A673 (cell line): ENCODE data around the gene ZNF385C. TPM values are rescaled to one million over a fixed set of nuclear protein-coding genes. Genes with fewer than 3 reads are reported as not detected.

Experiments
- BruUV-seq: library from RNA; stranded (reverse); fragments of 400-500 nt; replicated peaks from 2 replicates; lab custom pipeline; 2021; lab: Mats Ljungman, UMichigan
- CTCF ChIA-PET: fragments of 300-600 bp; sonication (Branson Sonifier 250); formaldehyde crosslinking; loops from one replicate; lab custom pipeline; 2022; ENCODE audit warnings: antibody characterized with exemption; lab: Charles Lee
- POLR2A ChIA-PET: fragments of 300-600 bp; sonication (Branson Sonifier 250); formaldehyde crosslinking; loops from one replicate; lab custom pipeline; 2022; ENCODE audit warnings: antibody characterized with exemption; ENCODE audit not compliant: low non-redundant PET; lab: Charles Lee
- DNase-seq: peaks from one replicate; pipeline ENCODE4 v3.0.0-alpha.2; 2015; ENCODE audit warnings: low spot score
- H3K27ac ChIP-seq: fragments of 200-600 bp; sonication (generic); 2 replicates; pipeline ENCODE4 v1.5.1; 2016; ENCODE audit warnings: mixed run types, low read depth, mild to moderate bottlenecking, mixed read lengths, antibody characterized with exemption, low read length; ENCODE audit not compliant: poor library complexity, severe bottlenecking
- H3K27me3 ChIP-seq: fragments of 200-600 bp; sonication (generic); replicated peaks from 2 replicates; pipeline ENCODE4 v1.6.1; 2017; ENCODE audit warnings: mixed run types, low read depth, mild to moderate bottlenecking, mixed read lengths, antibody characterized with exemption, low read length; ENCODE audit not compliant: insufficient read depth, poor library complexity
- H3K36me3 ChIP-seq: fragments of 200-600 bp; sonication (generic); 2 replicates; pipeline ENCODE4 v1.6.1; 2016; ENCODE audit warnings: mixed run types, mild to moderate bottlenecking, mixed read lengths, antibody characterized with exemption, low read length; ENCODE audit not compliant: insufficient read depth, poor library complexity, severe bottlenecking
- H3K4me1 ChIP-seq: fragments of 200-600 bp; sonication (generic); 2 replicates; pipeline ENCODE4 v1.6.1; 2017; ENCODE audit warnings: mixed run types, mild to moderate bottlenecking, mixed read lengths, antibody characterized with exemption, low read length; ENCODE audit not compliant: insufficient read depth, poor library complexity, severe bottlenecking
- H3K4me3 ChIP-seq: fragments of 200-600 bp; sonication (generic); 2 replicates; pipeline ENCODE4 v1.5.1; 2016; ENCODE audit warnings: low read depth, mixed run types, mild to moderate bottlenecking, mixed read lengths, low read length; ENCODE audit not compliant: poor library complexity, severe bottlenecking
- H3K9me3 ChIP-seq: fragments of 200-600 bp; sonication (generic); 2 replicates; pipeline ENCODE4 v1.6.1; 2016; ENCODE audit warnings: mixed run types, low read depth, mild to moderate bottlenecking, mixed read lengths, antibody characterized with exemption, low read length; ENCODE audit not compliant: poor library complexity, severe bottlenecking
- CTCF ChIP-seq: fragments of 300-800, 200-600 bp; sonication (generic); conservative IDR thresholded peaks from 2 replicates; pipeline ENCODE4 v1.5.1; 2017; ENCODE audit warnings: low read depth, mild to moderate bottlenecking, antibody characterized with exemption, low read length, moderate library complexity, mixed read lengths
- EZH2 ChIP-seq: fragments of 200-600 bp; sonication (generic); IDR thresholded peaks from 2 replicates; pipeline ENCODE4 v1.6.1; 2017; ENCODE audit warnings: borderline replicate concordance, low read depth, mild to moderate bottlenecking, mixed read lengths, antibody characterized with exemption, low read length; ENCODE audit not compliant: poor library complexity, severe bottlenecking
- intact Hi-C: fragments of 100-400 bp; cut with micrococcal nuclease; formaldehyde crosslinking; loops from one replicate; pipeline ENCODE4 v1.10.0; 2022; ENCODE audit not compliant: unreplicated experiment
- total RNA-seq: library from RNA; stranded (reverse); gene quantifications from 2 replicates; pipeline ENCODE4 v1.2.3, GENCODE V29; 2021

The ZNF385C gene
- total RNA-seq, 1 experiment from 2014 or later, result 0.17 TPM

- TF ChIP-seq EZH2 (no peak), CTCF (no peak)
- intact Hi-C loops, result no loop called here
- Histone ChIP-seq H3K27me3 (no peaks in the 10 kb centered on the region), H3K4me1 (no peaks in the 10 kb centered on the region), H3K4me3 (no peak overlapping the region), H3K36me3 (no peaks in the 10 kb centered on the region), H3K9me3 (no peaks in the 10 kb centered on the region), H3K27ac (no peak overlapping the region)
- ChIA-PET CTCF (no interaction called here), POLR2A (interaction anchor here (0.6 kb wide), 1 partner anchor 118 kb away, joined by 5 read pairs; no protein-coding TSS in a partner anchor)
- no peak for DNase-seq
- BruUV-seq, result no TSS peak
These were observed 33.7 kb upstream of the ZNF385C start for GRCh38 chr17:42131981-42132432.

GRCh38 chr17:42131232-42131631, 33.0 kb upstream of the ZNF385C start:
- no peak for DNase-seq
- Histone ChIP-seq H3K36me3 (no peaks in the 10 kb centered on the region), H3K27ac (no peak overlapping the region), H3K4me3 (no peak overlapping the region), H3K9me3 (no peaks in the 10 kb centered on the region), H3K4me1 (no peaks in the 10 kb centered on the region), H3K27me3 (no peaks in the 10 kb centered on the region)
- BruUV-seq, result no TSS peak
- intact Hi-C loops, result no loop called here
- no peak for TF ChIP-seq EZH2
- TF ChIP-seq CTCF, result no peak
- ChIA-PET CTCF (no interaction called here), POLR2A (no interaction called here)

- intact Hi-C loops, result no loop called here
- Histone ChIP-seq H3K36me3 (no peaks in the 10 kb centered on the region), H3K27me3 (no peaks in the 10 kb centered on the region), H3K9me3 (no peaks in the 10 kb centered on the region), H3K4me1 (no peaks in the 10 kb centered on the region), H3K4me3 (no peak overlapping the region), H3K27ac (no peak overlapping the region)
- DNase-seq, result no peak
- no peak for TF ChIP-seq CTCF
- no peak for TF ChIP-seq EZH2
- no TSS peak for BruUV-seq
- POLR2A ChIA-PET, result no interaction called here
- CTCF ChIA-PET, result no interaction called here
These were observed 32.1 kb upstream of the ZNF385C start for GRCh38 chr17:42130310-42130936.
